Heart right ventricle (tissue), 16 donors: ENCODE results near the gene FKBP4. TPM values are rescaled to one million over a fixed set of nuclear protein-coding genes. Genes with fewer than 3 reads are reported as not detected.

Source experiments
- ATAC-seq, 8 donors: fragments of 200-7000 bp; cut with Tn5 transposase; one replicate each; pipeline ENCODE4 v1.9.1; 2020; ENCODE audit warnings: mild to moderate bottlenecking in 8 of 8, moderate library complexity in 8 of 8, moderate number of reproducible peaks in 1 of 8
- DNase-seq, 2 donors: peaks; one replicate each; pipeline ENCODE4 v3.0.0-alpha.2; 2020
- H3K27ac ChIP-seq, 10 donors: fragments of 200-600 bp; sonication (generic) in 2 of 10; one replicate each; pipeline versions ENCODE4 v1.5.0 to v1.8.0; 2020 to 2022; ENCODE audit warnings: mild to moderate bottlenecking in 3 of 10
- H3K27me3 ChIP-seq, 7 donors: fragments of 200-600 bp; one replicate each; pipeline ENCODE4 v1.8.0; 2021 to 2022; ENCODE audit warnings: mild to moderate bottlenecking in 2 of 7
- H3K36me3 ChIP-seq, 9 donors: fragments of 200-600 bp; sonication (generic) in 1 of 9; one replicate each; pipeline versions ENCODE4 v1.5.0 to v1.8.0; 2020 to 2022; ENCODE audit warnings: mild to moderate bottlenecking in 2 of 9
- H3K4me1 ChIP-seq, 9 donors: fragments of 200-600 bp; sonication (generic) in 1 of 9; one replicate each; pipeline versions ENCODE4 v1.5.0 to v1.8.0; 2020 to 2022; ENCODE audit warnings: mild to moderate bottlenecking in 4 of 9
- H3K4me3 ChIP-seq, 10 donors: fragments of 200-600 bp; sonication (generic) in 2 of 10; one replicate each; pipeline versions ENCODE4 v1.5.0 to v1.8.0; 2020 to 2022; ENCODE audit warnings: mild to moderate bottlenecking in 7 of 10, moderate library complexity in 2 of 10
- H3K9me3 ChIP-seq, 11 donors: fragments of 200-600 bp in 10 of 11; sonication (generic) in 2 of 11; one replicate each; pipeline versions ENCODE4 v1.5.0 to v1.8.0; 2013 to 2022; ENCODE audit warnings: mild to moderate bottlenecking in 2 of 11, control low read depth in 1 of 11, moderate library complexity in 1 of 11
- WGBS, 2 donors: extraction: QIAGEN DNeasy Blood & Tissue Kit; methylation state at CpG; one replicate each; pipeline ENCODE4 v1.1.7; 2013; ENCODE audit warnings: inconsistent platforms in 1 of 2; 5-methylcytosine and 5-hydroxymethylcytosine counted together
- intact Hi-C, 10 donors: fragments of 100-400 bp; cut with DNase I; formaldehyde crosslinking; loops; one replicate each; pipeline versions ENCODE4 v1.11.1 to v1.14.2; 2022
- long read RNA-seq, 3 donors: library from polyadenylated mRNA; unstranded; transcript quantifications; one replicate each; pipeline ENCODE4 v2.0.0, GENCODE V29; 2020 to 2021
- polyA plus RNA-seq, 2 donors: library from polyadenylated mRNA; stranded (reverse); fragments of 200-250 nt; gene quantifications; one replicate each; pipeline ENCODE4 v1.2.3, GENCODE V29; 2013
- total RNA-seq, 10 donors: library from RNA; stranded (reverse); fragmentation: NEBNext Ultra II Directional in 3 of 10; extraction: Animal tissue kit (Norgen Biotek cat#: 25700) in 3 of 10; gene quantifications; one replicate each; pipeline versions ENCODE4 v1.2.1 to v1.2.4, GENCODE V29; 2021 to 2023
- TF ChIP-seq, protein P1 (sequence below), 9 donors: fragments of 200-600 bp; sonication (generic) in 2 of 9; IDR thresholded peaks; one replicate each; pipeline versions ENCODE4 v1.5.0 to v1.8.0; 2021 to 2022; ENCODE audit warnings: antibody characterized with exemption in 9 of 9, mild to moderate bottlenecking in 5 of 9, moderate library complexity in 1 of 9
- donor health status: Arrhythmogenic right ventricular cardiomyopathy.
- donor health status: ischemic (EF 13 %, LVEDD 7.1; RV severe dilation, severe dysfunction).
- donor health status: healthy with polysubstance abuse.
- donor health status: DM: no; HTN: yes; CAD: no.
- donor health status: DM: no; HTN: no; CAD: no.
- donor health status: ischemic (EF 25% LVEDD 6.9; RV normal size, moderate dysfunction).
- donor health status: ischemic (EF 25% LVEDD 5.7; RV mildly dilated, moderate dysfunction).
- donor health status: healthy.
- donor health status: DM: yes; HTN: yes; CAD: no.
- donor health status: Ischemic cardiomyopathy.
- donor health status: ischemic (EF 35%, LVEDD 5.7; RV mildly dilated, moderate dysfunction).
- donor health status: nonischemic (EF 11% LVEDD 7.7; RV severe dilation, severe dysfunction).
- donor health status: DM: yes; HTN: yes; CAD: no.
- donor health status: PGD.
- donor health status: ischemic (EF 29% LVEDD 5.4; RV normal size, mild dysfunction).
- donor health status: nonischemic (EF 23%, LVEDD 6.1; RV moderate dilation, normal function).

FKBP4 gene, protein sequence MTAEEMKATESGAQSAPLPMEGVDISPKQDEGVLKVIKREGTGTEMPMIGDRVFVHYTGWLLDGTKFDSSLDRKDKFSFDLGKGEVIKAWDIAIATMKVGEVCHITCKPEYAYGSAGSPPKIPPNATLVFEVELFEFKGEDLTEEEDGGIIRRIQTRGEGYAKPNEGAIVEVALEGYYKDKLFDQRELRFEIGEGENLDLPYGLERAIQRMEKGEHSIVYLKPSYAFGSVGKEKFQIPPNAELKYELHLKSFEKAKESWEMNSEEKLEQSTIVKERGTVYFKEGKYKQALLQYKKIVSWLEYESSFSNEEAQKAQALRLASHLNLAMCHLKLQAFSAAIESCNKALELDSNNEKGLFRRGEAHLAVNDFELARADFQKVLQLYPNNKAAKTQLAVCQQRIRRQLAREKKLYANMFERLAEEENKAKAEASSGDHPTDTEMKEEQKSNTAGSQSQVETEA
- total RNA-seq (10 to 100 TPM; 26.7 to 65.8 (median 49.1) TPM), polyA plus RNA-seq (10 to 100 TPM; 18.7 to 54.4 TPM)
- long read RNA-seq, donor 1, transcript FKBP4-201 (10 exons, 3,732 nt), result major isoform, 74 of 93 reads
- long read RNA-seq, donor 1, partial matches to known transcripts, result 12 of 93 reads
- long read RNA-seq, donor 1, other reads (novel, unspliced or antisense), result 7 of 93 reads
- long read RNA-seq, donor 2, transcript FKBP4-201 (10 exons, 3,732 nt), result major isoform, 45 of 60 reads
- long read RNA-seq, donor 2, partial matches to known transcripts, result 8 of 60 reads
- long read RNA-seq, donor 2, other reads (novel, unspliced or antisense), result 7 of 60 reads
- long read RNA-seq, donor 3, transcript FKBP4-201 (10 exons, 3,732 nt), result major isoform, 84 of 105 reads
- long read RNA-seq, donor 3, partial matches to known transcripts, result 16 of 105 reads
- long read RNA-seq, donor 3, other reads (novel, unspliced or antisense), result 5 of 105 reads

DNA sequence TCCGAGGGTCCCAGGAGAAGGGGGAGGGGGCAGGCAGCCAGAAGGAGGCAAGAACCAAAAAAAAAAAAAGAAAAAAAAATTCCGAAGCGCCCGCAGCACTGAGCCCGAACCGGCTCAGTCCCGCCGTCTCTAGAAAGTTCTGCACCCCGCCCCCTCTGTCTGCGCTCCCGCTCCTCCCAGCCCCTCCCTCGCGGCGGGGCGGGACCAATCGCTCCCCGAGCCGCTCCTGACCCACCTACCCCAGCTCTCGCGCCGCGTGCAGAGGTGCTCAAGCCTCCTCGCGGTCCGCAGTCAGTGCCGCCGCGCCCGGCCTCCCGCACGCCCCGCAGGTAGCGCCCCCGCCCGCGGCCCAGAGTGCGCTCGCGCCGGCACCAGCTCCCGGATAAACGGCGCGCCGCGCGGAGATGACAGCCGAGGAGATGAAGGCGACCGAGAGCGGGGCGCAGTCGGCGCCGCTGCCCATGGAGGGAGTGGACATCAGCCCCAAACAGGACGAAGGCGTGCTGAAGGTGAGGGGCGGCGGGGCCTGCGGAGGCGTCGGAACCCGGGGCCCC is at the start of gene FKBP4:
FKBP4 (plus strand) TSS at position 235 of the 554 bp plus-strand sequence; CDS start at position 405, 170 bp downstream.
- peak; percentile 85 to 95 (median 94) for ATAC-seq
- peak within 1 kb of the TSS; percentile 63 to 91 (median 82) for H3K4me3 ChIP-seq
- DNase-seq, result peak; percentile 90 to 91
- H3K27me3 ChIP-seq, result no peaks in the 10 kb centered on the region
- H3K9me3 ChIP-seq, result no peaks in the 10 kb centered on the region
- peak within 1 kb of the TSS; percentile 63 to 86 (median 81) for H3K27ac ChIP-seq
- TF ChIP-seq, protein P1, sequence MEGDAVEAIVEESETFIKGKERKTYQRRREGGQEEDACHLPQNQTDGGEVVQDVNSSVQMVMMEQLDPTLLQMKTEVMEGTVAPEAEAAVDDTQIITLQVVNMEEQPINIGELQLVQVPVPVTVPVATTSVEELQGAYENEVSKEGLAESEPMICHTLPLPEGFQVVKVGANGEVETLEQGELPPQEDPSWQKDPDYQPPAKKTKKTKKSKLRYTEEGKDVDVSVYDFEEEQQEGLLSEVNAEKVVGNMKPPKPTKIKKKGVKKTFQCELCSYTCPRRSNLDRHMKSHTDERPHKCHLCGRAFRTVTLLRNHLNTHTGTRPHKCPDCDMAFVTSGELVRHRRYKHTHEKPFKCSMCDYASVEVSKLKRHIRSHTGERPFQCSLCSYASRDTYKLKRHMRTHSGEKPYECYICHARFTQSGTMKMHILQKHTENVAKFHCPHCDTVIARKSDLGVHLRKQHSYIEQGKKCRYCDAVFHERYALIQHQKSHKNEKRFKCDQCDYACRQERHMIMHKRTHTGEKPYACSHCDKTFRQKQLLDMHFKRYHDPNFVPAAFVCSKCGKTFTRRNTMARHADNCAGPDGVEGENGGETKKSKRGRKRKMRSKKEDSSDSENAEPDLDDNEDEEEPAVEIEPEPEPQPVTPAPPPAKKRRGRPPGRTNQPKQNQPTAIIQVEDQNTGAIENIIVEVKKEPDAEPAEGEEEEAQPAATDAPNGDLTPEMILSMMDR (IDR thresholded peaks at IDR 0.05), result peak in 1 of 9 donors; percentile 7
- intact Hi-C loops, result loop anchor here in 1 of 10 donors (2.0 kb wide), 1 partner anchor 18 kb away; the partner anchor contains the start of gene ITFG2
- H3K4me1 ChIP-seq, result peaks cover 12 to 43% (median 33%) of the 10 kb centered on the region in 9 donors
- peaks cover 0 to 30% (median 14%) of the 10 kb centered on the region in 9 donors for H3K36me3 ChIP-seq
- 0 to 1% methylated on average over 56 to 63 of the region's 63 CpGs for WGBS, 2 donors

DNA sequence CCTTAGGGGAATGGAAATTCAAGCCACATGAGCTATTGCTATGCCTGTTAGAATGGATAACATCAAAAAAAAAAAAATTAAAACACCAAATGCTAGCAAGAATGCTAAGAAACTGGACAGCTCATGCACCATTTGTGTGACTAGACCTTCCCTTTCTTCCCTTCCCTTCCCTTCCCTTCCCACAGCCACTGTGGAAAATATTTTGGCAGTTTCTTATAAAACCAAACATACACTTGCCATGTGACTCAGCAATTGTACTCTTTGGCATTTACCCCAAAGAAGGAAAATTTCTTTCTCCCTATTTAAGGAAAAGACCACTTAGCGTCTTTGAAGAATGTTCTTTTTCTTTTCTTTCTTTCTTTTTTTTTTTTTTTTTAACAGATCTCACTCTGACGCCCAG is 49.1 kb upstream of the FKBP4 start:
- DNase-seq (no peak), ATAC-seq (no peak)
- Histone ChIP-seq H3K27ac (no peak overlapping the region), H3K9me3 (peaks cover 0 to 9% (median 0%) of the 10 kb centered on the region in 11 donors), H3K4me1 (no peaks in the 10 kb centered on the region), H3K36me3 (no peaks in the 10 kb centered on the region), H3K4me3 (no peak overlapping the region), H3K27me3 (peaks cover 0 to 14% (median 0%) of the 10 kb centered on the region in 7 donors)
- 55 to 68% methylated on average over 2 of the region's 2 CpGs for WGBS, 2 donors
- intact Hi-C loops, result no loop called here
- TF ChIP-seq, protein P1 (IDR thresholded peaks at IDR 0.05), result no peak

DNA sequence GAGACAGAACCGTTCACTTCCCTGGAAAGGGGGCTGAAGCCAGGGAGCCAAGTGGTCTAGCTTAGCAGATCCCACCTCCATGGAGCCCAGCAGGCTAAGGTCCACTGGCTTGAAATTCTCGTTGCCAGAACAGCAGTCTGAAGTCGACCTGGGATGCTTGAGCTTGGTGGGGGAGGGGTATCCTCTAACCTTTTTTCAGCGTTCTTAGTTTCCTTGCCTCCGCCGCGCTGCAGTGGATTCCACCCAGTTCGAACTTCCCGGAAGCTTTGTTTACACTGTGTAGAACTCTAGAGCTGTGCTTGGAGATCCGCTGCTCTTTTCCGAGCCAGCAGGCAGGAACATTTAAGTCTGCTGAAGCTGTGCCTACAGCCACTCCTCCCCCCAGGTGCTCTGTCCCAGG is 45.2 kb upstream of the FKBP4 start:
- 52 to 57% methylated on average over 11 of the region's 11 CpGs for WGBS, 2 donors
- Histone ChIP-seq H3K9me3 (peaks cover 0 to 9% (median 0%) of the 10 kb centered on the region in 11 donors), H3K36me3 (no peaks in the 10 kb centered on the region), H3K4me3 (no peak overlapping the region), H3K27me3 (peaks cover 0 to 29% (median 13%) of the 10 kb centered on the region in 7 donors), H3K4me1 (peaks cover 0 to 5% (median 0%) of the 10 kb centered on the region in 9 donors), H3K27ac (no peak overlapping the region)
- TF ChIP-seq, protein P1 (IDR thresholded peaks at IDR 0.05), result no peak
- ATAC-seq (no peak), DNase-seq (no peak)
- intact Hi-C loops, result no loop called here

DNA sequence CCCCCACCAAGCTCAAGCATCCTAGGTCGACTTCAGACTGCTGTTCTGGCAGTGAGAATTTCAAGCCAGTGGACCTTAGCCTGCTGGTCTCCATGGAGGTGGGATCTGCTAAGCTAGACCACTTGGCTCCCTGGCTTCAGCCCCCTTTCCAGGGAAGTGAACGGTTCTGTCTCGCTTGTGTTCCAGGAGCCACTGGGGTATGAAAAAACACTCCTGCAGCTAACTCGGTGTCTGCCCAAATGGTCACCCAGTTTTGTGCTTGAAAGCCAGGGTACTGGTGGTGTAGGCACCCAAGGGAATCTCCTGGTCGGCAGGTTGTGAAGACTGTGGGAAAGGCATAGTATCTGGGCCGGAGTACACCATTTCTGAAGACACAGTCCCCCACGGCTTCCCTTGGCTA is 44.6 kb upstream of the FKBP4 start:
- intact Hi-C loops, result no loop called here
- no peak for ATAC-seq
- Histone ChIP-seq H3K9me3 (peaks cover 0 to 9% (median 0%) of the 10 kb centered on the region in 11 donors), H3K4me1 (peaks cover 0 to 5% (median 0%) of the 10 kb centered on the region in 9 donors), H3K27ac (no peak overlapping the region), H3K27me3 (peaks cover 0 to 30% (median 13%) of the 10 kb centered on the region in 7 donors), H3K4me3 (no peak overlapping the region), H3K36me3 (no peaks in the 10 kb centered on the region)
- DNase-seq, result no peak
- WGBS, 2 donors, result 63 to 65% methylated on average over 7 of the region's 7 CpGs
- TF ChIP-seq, protein P1 (IDR thresholded peaks at IDR 0.05), result no peak
